ENCODE data around the gene KRTAP5-8. TPM values are rescaled to one million over a fixed set of nuclear protein-coding genes. Genes with fewer than 3 reads are reported as not detected.
"Not testable (repeated sequence)": the region's sequence is repeated elsewhere in the genome, so short reads cannot be mapped to it uniquely, and the experiment has no call there.

The KRTAP5-8 gene
- total RNA-seq, 1 donor from 2014 or later, result not detected

DNA sequence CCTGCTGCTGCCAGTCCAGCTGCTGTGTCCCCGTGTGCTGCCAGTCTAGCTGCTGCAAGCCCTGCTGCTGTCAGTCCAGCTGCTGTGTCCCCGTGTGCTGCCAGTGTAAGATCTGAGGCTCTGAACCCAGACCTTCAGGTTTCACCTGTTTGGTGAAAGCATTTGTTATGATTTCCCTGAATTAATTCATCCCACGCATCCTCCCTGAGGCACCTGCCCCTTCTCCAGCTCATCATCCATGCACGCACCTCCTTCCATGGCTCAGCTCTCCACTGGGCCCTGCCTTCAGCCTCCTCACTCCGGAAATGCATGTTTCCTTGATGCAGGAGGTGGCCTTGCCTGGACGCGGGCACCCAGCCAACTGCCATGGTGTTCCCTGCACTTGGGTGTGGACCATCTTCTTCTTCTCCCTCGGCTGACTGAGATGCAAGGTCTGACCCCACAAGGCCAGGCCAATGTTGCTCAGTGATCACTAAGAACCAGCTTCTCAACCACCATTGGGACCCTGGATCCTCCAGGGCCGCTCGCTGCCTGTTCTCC is 28.3 kb downstream of the KRTAP5-8 start:
- H3K9me3 ChIP-seq, result no peaks in the 10 kb centered on the region
- ATAC-seq (no peak), DNase-seq (no peak)
- TF ChIP-seq, protein P1, sequence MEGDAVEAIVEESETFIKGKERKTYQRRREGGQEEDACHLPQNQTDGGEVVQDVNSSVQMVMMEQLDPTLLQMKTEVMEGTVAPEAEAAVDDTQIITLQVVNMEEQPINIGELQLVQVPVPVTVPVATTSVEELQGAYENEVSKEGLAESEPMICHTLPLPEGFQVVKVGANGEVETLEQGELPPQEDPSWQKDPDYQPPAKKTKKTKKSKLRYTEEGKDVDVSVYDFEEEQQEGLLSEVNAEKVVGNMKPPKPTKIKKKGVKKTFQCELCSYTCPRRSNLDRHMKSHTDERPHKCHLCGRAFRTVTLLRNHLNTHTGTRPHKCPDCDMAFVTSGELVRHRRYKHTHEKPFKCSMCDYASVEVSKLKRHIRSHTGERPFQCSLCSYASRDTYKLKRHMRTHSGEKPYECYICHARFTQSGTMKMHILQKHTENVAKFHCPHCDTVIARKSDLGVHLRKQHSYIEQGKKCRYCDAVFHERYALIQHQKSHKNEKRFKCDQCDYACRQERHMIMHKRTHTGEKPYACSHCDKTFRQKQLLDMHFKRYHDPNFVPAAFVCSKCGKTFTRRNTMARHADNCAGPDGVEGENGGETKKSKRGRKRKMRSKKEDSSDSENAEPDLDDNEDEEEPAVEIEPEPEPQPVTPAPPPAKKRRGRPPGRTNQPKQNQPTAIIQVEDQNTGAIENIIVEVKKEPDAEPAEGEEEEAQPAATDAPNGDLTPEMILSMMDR (IDR thresholded peaks at IDR 0.05), result no peak
- H3K27me3 ChIP-seq (ENCODE audit: low read depth), result no peaks in the 10 kb centered on the region
- intact Hi-C loops (cut with DNase I), result no loop called here
- no peaks in the 10 kb centered on the region for H3K4me1 ChIP-seq
- H3K27ac ChIP-seq, result no peak overlapping the region
- no peaks in the 10 kb centered on the region for H3K36me3 ChIP-seq
- no peak overlapping the region for H3K4me3 ChIP-seq

DNA sequence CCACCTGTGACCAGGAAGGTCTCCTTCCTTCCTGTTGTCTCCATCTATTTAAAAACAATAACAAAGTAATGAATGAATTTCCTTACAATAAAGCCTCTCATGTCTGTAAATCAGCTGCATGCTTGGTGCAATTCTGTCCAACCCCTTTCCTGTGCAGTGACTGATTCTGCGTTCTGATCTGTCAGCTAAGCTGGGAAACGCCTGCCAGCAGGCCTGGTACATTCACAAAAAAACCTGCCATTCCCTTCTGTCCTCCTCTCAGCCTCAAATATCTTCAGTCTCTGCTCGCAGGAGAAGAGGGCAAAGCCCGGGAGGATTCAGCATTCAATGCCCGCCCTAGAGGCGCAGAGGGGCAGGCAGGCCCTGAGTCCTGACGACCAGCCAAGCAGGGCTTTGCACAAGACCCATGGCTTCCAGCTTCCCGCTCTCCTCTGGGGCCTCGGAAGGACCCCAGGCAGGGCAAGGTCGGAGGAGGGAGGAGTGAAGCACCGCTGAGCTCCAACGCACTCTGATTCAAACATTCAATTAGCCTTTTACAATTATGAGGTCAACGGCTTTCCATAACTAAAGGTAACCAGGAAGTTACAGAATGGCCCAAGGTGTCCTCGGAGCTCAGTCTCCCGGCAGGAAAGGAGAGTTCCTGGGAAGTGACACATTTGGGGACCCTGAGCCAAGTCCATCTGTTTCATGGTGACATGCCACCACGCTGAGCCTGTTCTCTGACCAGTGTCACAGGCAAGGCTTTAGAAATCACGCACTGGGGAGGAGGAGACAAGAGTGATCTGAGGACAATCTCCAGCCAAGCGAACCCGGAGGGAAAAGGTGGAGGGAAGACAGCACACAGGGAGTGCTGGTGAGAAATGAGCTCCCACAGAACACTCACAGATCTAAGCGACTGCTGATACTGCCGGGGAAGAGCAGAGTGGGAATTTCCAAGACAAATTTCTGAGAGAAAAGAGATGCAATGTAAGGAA is 29.1 kb downstream of the KRTAP5-8 start:
- intact Hi-C loops (cut with DNase I); ATAC-seq; H3K36me3 ChIP-seq; H3K27me3 ChIP-seq (ENCODE audit: low read depth); H3K4me3 ChIP-seq; H3K9me3 ChIP-seq; DNase-seq; H3K4me1 ChIP-seq; H3K27ac ChIP-seq: not testable (repeated sequence)

GRCh38 chr11:71567633-71568032 is 29.8 kb downstream of the KRTAP5-8 start:
- intact Hi-C loops (cut with DNase I); H3K27me3 ChIP-seq (ENCODE audit: low read depth); H3K27ac ChIP-seq; H3K4me1 ChIP-seq; DNase-seq; ATAC-seq; H3K4me3 ChIP-seq; H3K9me3 ChIP-seq; H3K36me3 ChIP-seq: not testable (repeated sequence)

- TF ChIP-seq, protein P1 (IDR thresholded peaks at IDR 0.05), result no peak
- Histone ChIP-seq H3K36me3 (no peaks in the 10 kb centered on the region), H3K27ac (no peak overlapping the region), H3K9me3 (no peaks in the 10 kb centered on the region), H3K4me3 (no peak overlapping the region), H3K27me3 (ENCODE audit: low read depth) (no peaks in the 10 kb centered on the region), H3K4me1 (no peaks in the 10 kb centered on the region)
- DNase-seq (no peak), ATAC-seq (no peak)
- intact Hi-C loops (cut with DNase I), result no loop called here
Measured at GRCh38 chr11:71568704-71569349, 31.0 kb downstream of the KRTAP5-8 start.

- DNase-seq; H3K4me1 ChIP-seq; intact Hi-C loops (cut with DNase I); H3K27me3 ChIP-seq (ENCODE audit: low read depth); H3K27ac ChIP-seq; ATAC-seq; H3K9me3 ChIP-seq; H3K4me3 ChIP-seq; H3K36me3 ChIP-seq: not testable (repeated sequence)
Measured at GRCh38 chr11:71571101-71571850, 33.5 kb downstream of the KRTAP5-8 start.

DNA sequence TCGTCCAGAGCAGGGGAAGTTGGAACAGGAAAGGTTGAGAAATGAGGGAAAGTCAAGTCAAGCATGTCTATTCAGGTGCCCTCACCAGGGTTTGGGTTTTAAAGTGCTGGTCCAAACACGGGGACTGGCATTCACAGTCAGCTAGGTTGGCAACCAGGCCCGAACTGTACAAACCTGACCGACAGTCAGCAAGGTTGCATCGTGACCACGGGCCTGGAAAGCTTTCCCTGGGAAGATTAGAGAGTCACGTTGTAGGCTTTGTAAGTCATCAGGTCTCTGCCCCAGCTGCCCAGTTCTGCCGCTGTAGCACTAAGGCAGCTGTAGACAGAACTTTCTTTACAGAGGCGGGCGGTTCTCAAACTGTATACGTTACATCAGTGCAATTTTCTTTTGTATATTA is 35.0 kb downstream of the KRTAP5-8 start:
- no peaks in the 10 kb centered on the region for H3K9me3 ChIP-seq
- intact Hi-C loops (cut with DNase I), result no loop called here
- TF ChIP-seq, protein P1 (IDR thresholded peaks at IDR 0.05), result no peak

More for the DNA sequence above, 35.0 kb downstream of the KRTAP5-8 start:
- H3K36me3 ChIP-seq, result no peaks in the 10 kb centered on the region
- no peaks in the 10 kb centered on the region for H3K4me1 ChIP-seq
- no peaks in the 10 kb centered on the region for H3K27me3 ChIP-seq (ENCODE audit: low read depth)
- no peak overlapping the region for H3K4me3 ChIP-seq
- ATAC-seq (no peak), DNase-seq (no peak)
- no peak overlapping the region for H3K27ac ChIP-seq
